HG02642 (cell line): ENCODE data around the gene CABP7.

Experiments
- ATAC-seq: cut with Tn5 transposase; IDR thresholded peaks from one replicate; pipeline ENCODE4 v1.9.1; 2021; ENCODE audit warnings: mild to moderate bottlenecking; ENCODE audit not compliant: unreplicated experiment, poor library complexity

Gene CABP7

DNA sequence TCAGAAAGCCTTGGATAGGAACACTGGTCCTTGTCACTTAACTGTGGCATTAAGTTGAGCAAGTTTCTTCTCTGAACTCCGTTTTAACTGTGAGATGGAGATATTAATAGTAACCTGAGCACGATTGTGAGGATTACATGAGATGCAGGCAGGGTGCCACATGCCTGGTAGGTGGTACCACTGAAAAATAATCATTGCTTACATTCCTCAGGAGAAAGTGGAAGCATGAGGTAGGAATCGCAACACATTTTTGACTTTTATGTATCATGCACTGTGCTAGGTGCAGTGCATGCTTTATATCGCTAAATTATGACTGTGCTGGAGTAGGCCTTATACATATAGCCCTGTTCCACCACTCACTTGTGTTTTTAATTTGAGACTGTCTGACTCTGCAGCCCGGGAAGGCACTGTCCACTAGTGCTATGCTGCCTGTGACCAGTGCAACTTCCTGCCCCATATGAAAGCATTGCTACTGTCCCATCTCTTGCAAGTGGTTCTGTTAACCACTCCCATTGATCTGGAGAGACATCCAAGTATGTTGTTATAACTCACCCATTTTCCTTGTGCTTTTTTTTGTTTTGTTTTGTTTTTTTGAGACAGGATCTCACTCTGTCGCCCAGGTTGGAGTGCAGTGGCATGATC is 48.4 kb downstream of the CABP7 start:
- no peak for ATAC-seq

DNA sequence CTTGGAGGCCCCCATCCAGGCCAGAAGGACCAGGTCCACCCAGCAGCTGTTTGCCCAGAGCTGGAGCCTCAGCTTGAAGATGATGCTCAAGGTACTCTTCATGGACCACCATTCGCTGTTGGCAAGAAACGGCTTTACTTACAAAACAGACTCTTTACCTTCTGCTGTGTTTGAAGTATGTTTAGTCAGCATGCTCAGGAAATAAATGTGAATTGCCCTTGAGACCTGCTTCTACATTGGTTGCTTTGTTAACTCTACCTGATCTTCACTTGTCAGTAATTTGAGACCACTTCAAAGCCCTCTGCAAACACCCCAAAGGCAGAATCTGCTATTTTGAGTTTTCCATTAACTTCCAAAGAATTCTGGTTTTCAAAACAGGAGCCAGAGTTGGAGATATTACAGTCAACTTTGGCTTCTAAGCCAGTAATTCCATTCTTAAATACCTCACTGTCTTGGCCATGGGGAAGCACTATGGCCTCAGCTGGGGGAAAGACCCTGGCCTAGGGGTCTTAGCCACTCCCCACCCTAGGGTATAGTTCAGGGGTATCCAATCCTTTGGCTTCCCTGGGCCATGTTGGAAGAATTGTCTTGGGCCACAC is 50.0 kb downstream of the CABP7 start:
- no peak for ATAC-seq

DNA sequence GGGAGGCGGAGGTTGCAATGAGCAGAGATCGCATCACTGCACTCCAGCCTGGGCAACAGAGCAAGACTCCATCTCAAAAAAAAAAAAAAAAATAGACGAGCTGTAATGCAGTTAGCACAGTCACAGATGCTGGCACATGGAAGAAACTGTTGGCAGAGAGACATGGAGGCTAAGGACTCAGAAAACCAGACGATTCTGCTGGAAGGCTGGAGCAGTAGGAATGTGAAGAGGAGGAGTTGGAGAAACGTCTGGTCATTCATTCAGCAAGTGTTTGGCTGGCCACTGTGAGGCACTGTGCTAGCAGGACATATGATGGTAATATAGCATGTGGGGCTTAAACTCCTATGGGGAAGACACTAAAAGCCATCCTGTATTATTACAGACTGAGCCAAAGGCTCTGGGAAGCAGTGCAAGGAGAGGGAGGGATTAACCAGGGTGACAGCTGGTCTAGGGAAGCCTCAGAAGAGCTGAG is 52.4 kb downstream of the CABP7 start:
- ATAC-seq = no peak

DNA sequence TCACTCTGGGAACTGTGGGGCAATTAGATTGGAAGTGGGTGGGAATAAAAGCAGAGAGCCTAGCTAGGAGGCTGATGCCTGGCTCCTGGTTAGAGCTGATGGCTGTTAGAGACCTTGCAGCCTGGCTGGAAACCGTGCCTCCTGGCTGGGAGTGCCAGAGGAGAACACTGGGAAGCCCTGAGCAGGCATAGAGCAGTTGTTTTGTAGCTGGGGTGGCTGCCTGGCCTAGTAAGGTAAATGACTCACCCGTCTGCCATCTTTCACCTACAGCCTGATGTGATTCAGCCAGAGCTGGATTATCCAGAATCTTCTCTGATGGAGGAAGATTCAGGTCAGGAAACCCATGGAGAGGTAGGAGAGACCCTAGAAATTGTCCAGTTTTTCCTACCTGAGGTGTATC is 53.4 kb downstream of the CABP7 start:
- no peak for ATAC-seq

DNA sequence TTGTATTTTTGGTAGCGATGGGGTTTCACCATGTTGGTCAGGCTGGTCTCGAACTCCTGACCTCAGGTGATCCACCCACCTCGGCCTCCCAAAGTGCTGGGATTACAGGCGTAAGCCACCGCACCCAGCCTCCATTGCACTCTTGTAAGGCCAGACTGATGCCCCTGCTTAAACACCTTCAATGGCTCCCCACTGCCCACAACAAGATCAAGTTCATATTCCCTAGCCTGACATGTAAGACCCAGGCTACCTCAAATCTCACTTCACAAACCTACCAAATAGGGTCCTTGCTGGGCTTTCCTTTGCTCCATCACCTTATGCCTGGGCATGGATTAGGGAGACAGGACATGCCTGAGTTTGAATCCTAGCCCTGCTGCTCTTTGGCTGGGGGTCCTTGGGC is 60.4 kb downstream of the CABP7 start:
- ATAC-seq = no peak

DNA sequence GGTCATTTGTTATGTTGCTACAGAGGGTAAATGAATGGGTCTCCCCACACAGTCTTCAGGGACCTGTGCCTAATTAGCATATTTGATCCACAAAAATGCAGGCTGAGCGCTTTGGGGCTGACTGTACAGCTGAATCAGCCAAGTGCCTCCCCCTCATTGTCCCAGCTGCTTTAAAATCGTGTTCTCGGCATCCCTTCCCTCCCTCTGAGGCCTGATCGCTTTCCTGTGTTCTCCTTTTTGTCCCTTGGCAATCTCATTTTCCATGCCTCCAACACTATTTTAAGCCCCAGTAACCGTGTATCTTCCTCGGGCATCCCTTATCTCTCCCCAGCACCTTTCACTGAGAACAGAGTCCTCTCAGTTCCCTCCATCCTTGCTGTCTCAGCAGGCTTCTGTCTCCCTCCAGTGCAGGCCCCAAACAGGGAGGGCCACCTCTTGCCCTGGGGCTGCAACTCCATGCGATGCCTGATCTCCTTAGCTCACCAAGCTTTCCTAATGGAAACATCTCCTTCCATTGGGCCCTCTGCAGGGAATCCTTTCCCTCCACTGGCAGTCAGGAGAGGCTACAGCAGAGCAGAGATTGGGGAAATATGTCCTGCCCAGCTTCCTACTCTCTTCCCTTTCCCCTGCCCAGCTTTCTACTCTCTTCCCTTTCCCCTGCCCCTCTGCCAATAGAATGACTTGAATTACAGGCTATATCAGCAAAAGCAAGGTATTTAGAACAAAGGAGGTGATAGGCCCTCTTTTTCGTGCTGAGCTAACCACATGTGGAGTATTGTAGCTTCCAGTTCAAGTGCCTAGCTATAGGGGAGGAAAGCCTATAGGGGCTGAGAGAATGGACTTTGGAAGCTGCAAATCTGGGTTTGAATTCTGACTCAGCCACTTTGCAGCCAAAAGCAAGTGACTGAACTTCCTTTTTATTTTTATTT is 61.2 kb downstream of the CABP7 start:
- no peak for ATAC-seq
